OCI-LY3 (cell line): Measurements from ENCODE around the gene TTC28.

Source experiments
- H2AFZ ChIP-seq: fragments of 200-600, 300-600 bp; shearing (Covaris generic); 2 replicates; pipeline ENCODE4 v1.6.0; 2014; ENCODE audit warnings: antibody characterized with exemption, low read depth, low read length
- H3K27ac ChIP-seq: fragments of 200-600, 300-600 bp; sonication (generic); 2 replicates; pipeline ENCODE4 v1.5.1; 2014; ENCODE audit warnings: mild to moderate bottlenecking, low read length, moderate library complexity, mixed read lengths
- H3K27me3 ChIP-seq: fragments of 200-600, 300-600 bp; sonication (generic); 2 replicates; pipeline ENCODE4 v1.6.1; 2014; ENCODE audit warnings: low read depth, low read length, mixed read lengths
- H3K36me3 ChIP-seq: fragments of 200-600, 300-600 bp; sonication (generic); replicated peaks from 2 replicates; pipeline ENCODE3; 2014; ENCODE audit warnings: low read depth, low read length, mixed read lengths
- H3K4me1 ChIP-seq: fragments of 300-600, 200-600 bp; sonication (generic); 2 replicates; pipeline ENCODE4 v1.6.1; 2014; ENCODE audit warnings: low read length, mixed read lengths
- H3K4me2 ChIP-seq: fragments of 200-600, 300-600 bp; sonication (generic); 2 replicates; pipeline ENCODE4 v1.6.1; 2014; ENCODE audit warnings: low read length, mixed read lengths
- H3K4me3 ChIP-seq: fragments of 300-600, 200-600 bp; sonication (generic); 2 replicates; pipeline ENCODE4 v1.5.1; 2014; ENCODE audit warnings: antibody characterized with exemption, mild to moderate bottlenecking, low read length, moderate library complexity
- H3K79me2 ChIP-seq: fragments of 300-600, 200-600 bp; shearing (Covaris generic); 2 replicates; pipeline ENCODE4 v1.6.1; 2014; ENCODE audit warnings: mild to moderate bottlenecking, low read length, mixed read lengths
- H3K9ac ChIP-seq: fragments of 300-600, 200-600 bp; shearing (Covaris generic); 2 replicates; pipeline ENCODE4 v1.6.0; 2014; ENCODE audit warnings: mild to moderate bottlenecking, low read length, moderate library complexity
- H3K9me3 ChIP-seq: fragments of 200-600, 300-600 bp; shearing (Covaris generic); 2 replicates; pipeline ENCODE4 v1.6.1; 2014; ENCODE audit warnings: low read length, mixed read lengths; ENCODE audit not compliant: insufficient read depth
- H4K20me1 ChIP-seq: fragments of 200-600, 300-600 bp; sonication (generic); 2 replicates; pipeline ENCODE4 v1.6.1; 2016; ENCODE audit warnings: low read length, mixed read lengths; ENCODE audit not compliant: insufficient read depth
- EZH2phosphoT487 ChIP-seq: fragments of 200-600 bp; shearing (Covaris generic); IDR thresholded peaks from 2 replicates; pipeline ENCODE4 v1.6.1; 2018; ENCODE audit warnings: antibody characterized with exemption, mixed run types, low read depth
- TF ChIP-seq, protein P1 (sequence below): fragments of 200-600, 300-600 bp; sonication (generic); IDR thresholded peaks from 2 replicates; pipeline ENCODE4 v1.5.1; 2014; ENCODE audit warnings: antibody characterized with exemption, low read length, low read depth

TTC28 gene

GRCh38 chr22:28398981-28399380 is 280.7 kb downstream of the TTC28 start:
- no peaks in the 10 kb centered on the region for H3K79me2 ChIP-seq
- no peaks in the 10 kb centered on the region for H3K9me3 ChIP-seq
- TF ChIP-seq, protein P1, sequence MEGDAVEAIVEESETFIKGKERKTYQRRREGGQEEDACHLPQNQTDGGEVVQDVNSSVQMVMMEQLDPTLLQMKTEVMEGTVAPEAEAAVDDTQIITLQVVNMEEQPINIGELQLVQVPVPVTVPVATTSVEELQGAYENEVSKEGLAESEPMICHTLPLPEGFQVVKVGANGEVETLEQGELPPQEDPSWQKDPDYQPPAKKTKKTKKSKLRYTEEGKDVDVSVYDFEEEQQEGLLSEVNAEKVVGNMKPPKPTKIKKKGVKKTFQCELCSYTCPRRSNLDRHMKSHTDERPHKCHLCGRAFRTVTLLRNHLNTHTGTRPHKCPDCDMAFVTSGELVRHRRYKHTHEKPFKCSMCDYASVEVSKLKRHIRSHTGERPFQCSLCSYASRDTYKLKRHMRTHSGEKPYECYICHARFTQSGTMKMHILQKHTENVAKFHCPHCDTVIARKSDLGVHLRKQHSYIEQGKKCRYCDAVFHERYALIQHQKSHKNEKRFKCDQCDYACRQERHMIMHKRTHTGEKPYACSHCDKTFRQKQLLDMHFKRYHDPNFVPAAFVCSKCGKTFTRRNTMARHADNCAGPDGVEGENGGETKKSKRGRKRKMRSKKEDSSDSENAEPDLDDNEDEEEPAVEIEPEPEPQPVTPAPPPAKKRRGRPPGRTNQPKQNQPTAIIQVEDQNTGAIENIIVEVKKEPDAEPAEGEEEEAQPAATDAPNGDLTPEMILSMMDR, result no peak
- no peak for TF ChIP-seq EZH2phosphoT487
- H4K20me1 ChIP-seq, result no peaks in the 10 kb centered on the region
- H3K27me3 ChIP-seq, result no peaks in the 10 kb centered on the region
- no peak overlapping the region for H2AFZ ChIP-seq
- H3K27ac ChIP-seq, result no peak overlapping the region
- H3K4me3 ChIP-seq, result no peak overlapping the region
- H3K36me3 ChIP-seq, result no peaks in the 10 kb centered on the region
- H3K4me2 ChIP-seq, result no peak overlapping the region
- H3K9ac ChIP-seq, result no peak overlapping the region
- H3K4me1 ChIP-seq, result peaks cover 21% of the 10 kb centered on the region

- no peaks in the 10 kb centered on the region for H3K27me3 ChIP-seq
- TF ChIP-seq, protein P1, result no peak
- TF ChIP-seq EZH2phosphoT487, result no peak
- H2AFZ ChIP-seq, result no peak overlapping the region
- H3K79me2 ChIP-seq, result no peaks in the 10 kb centered on the region
- H3K4me3 ChIP-seq, result no peak overlapping the region
- no peaks in the 10 kb centered on the region for H4K20me1 ChIP-seq
- no peak overlapping the region for H3K27ac ChIP-seq
- H3K4me2 ChIP-seq, result no peak overlapping the region
- peaks cover 17% of the 10 kb centered on the region for H3K4me1 ChIP-seq
- H3K9ac ChIP-seq, result no peak overlapping the region
- no peaks in the 10 kb centered on the region for H3K36me3 ChIP-seq
- no peaks in the 10 kb centered on the region for H3K9me3 ChIP-seq
These were observed 281.3 kb downstream of the TTC28 start for GRCh38 chr22:28398355-28398754.

DNA sequence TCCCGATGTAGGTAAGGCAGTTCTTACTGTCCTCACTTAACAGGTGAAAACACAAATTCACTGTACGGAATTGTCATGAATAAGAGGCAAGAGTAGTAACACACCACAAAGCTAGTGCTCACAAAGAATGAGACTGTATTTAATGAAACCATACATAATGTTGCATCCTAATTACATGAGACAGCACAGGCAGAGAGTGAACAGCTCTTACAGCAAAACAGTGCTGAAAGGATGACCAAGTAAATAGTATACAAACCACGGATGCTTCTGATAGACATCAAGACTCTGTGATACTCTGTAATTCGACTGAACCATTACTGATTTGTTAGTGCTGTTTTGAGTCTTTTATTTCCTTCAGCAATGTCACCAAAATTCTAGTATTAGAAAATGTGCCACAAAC is 282.3 kb downstream of the TTC28 start:
- TF ChIP-seq, protein P1, result no peak
- no peak for TF ChIP-seq EZH2phosphoT487
- H4K20me1 ChIP-seq, result no peaks in the 10 kb centered on the region
- no peaks in the 10 kb centered on the region for H3K9me3 ChIP-seq
- no peaks in the 10 kb centered on the region for H3K79me2 ChIP-seq
- peaks cover 7% of the 10 kb centered on the region for H3K4me1 ChIP-seq
- H3K4me3 ChIP-seq, result no peak overlapping the region
- no peak overlapping the region for H3K27ac ChIP-seq
- no peak overlapping the region for H3K4me2 ChIP-seq
- no peak overlapping the region for H3K9ac ChIP-seq
- H3K27me3 ChIP-seq, result no peaks in the 10 kb centered on the region
- no peak overlapping the region for H2AFZ ChIP-seq
- H3K36me3 ChIP-seq, result no peaks in the 10 kb centered on the region

DNA sequence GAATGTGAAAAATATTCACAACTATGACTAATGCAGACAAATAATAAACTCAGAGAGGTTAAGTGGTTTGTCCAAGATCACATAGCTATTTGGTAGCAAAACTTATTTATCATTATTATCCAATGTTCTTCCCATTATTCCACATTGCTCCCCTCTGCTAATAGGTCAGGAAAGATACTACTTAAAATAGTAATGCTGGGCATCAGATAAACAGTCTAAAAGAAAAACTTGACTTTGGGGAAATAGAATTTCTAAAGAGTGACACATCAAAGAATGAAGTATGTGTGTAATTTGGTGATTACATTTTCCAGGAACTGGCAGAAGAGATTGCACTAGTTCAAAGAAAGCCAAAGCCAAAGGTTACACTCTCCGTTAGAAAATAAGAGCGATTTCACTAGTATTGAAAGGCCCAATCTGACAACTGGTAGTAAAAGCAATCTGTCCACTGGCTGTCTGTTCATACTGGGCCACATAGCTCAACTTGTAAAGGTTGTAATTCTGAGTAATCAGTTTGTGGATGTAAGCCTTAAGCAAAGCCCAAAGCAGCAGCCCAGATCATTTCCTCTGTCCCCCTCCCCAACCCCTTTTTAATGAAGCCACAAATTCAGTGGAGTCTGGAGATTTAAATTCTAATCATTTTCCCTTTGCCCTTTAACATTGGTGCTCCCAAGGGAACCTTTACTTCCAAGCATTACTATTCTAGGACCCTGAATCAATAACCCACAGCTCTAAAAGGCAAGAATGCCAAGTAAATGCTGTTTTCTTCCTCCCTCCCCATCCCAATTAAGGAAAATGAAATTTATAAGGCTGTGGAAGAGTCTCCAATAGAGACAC is 283.5 kb downstream of the TTC28 start:
- TF ChIP-seq, protein P1, result no peak
- TF ChIP-seq EZH2phosphoT487, result no peak
- no peak overlapping the region for H3K27ac ChIP-seq
- H3K4me1 ChIP-seq, result no peaks in the 10 kb centered on the region
- H3K4me3 ChIP-seq, result no peak overlapping the region
- no peak overlapping the region for H2AFZ ChIP-seq
- no peak overlapping the region for H3K4me2 ChIP-seq
- no peaks in the 10 kb centered on the region for H3K36me3 ChIP-seq
- H3K27me3 ChIP-seq, result no peaks in the 10 kb centered on the region
- H3K79me2 ChIP-seq, result no peaks in the 10 kb centered on the region
- no peaks in the 10 kb centered on the region for H4K20me1 ChIP-seq
- no peaks in the 10 kb centered on the region for H3K9me3 ChIP-seq
- H3K9ac ChIP-seq, result no peak overlapping the region
